Activated T-helper 17 cell treated with anti-CD3 and anti-CD28 coated beads, Interleukin-2, amount 50 U/mL, for 72 hours (primary cell): Measurements from ENCODE around the gene CKS1B. TPM values are rescaled to one million over a fixed set of nuclear protein-coding genes. Genes with fewer than 3 reads are reported as not detected.
"Not testable (repeated sequence)": the region's sequence is repeated elsewhere in the genome, so short reads cannot be mapped to it uniquely, and the experiment has no call there.

Experiments used
- ATAC-seq: fragments of 150-1000 bp; cut with Tn5 transposase; replicated peaks from 2 replicates; pipeline ENCODE4 v1.10.0; 2021; ENCODE audit warnings: mild to moderate bottlenecking, moderate library complexity
- H3K27ac Mint-ChIP-seq: one replicate; pipeline ENCODE4 v1.8.0; 2022; ENCODE audit warnings: mixed read lengths
- H3K27me3 Mint-ChIP-seq: one replicate; pipeline ENCODE4 v1.8.0; 2022; ENCODE audit warnings: mixed read lengths
- H3K36me3 Mint-ChIP-seq: one replicate; pipeline ENCODE4 v1.8.0; 2022; ENCODE audit warnings: low read depth, mild to moderate bottlenecking, mixed read lengths
- H3K4me1 Mint-ChIP-seq: one replicate; pipeline ENCODE4 v1.8.0; 2022; ENCODE audit warnings: mixed read lengths
- H3K4me3 Mint-ChIP-seq: one replicate; pipeline ENCODE4 v1.8.0; 2022; ENCODE audit warnings: mild to moderate bottlenecking, mixed read lengths
- H3K9me3 Mint-ChIP-seq: one replicate; pipeline ENCODE4 v1.8.0; 2022; ENCODE audit warnings: mixed read lengths
- total RNA-seq, 2 donors: library from RNA; stranded (reverse); gene quantifications; one replicate each; pipeline ENCODE4 v1.2.3, GENCODE V29; 2022

Gene CKS1B
- total RNA-seq, 2 donors from 2014 or later, result 162 to 188 TPM

GRCh38 chr1:154982897-154983648 is 8.6 kb downstream of the CKS1B start, which contains the start of gene FLAD1:
Gene FLAD1 (plus strand): TSS chr1:154983344. CDS start chr1:154983695, 351 bp downstream.
- no peaks in the 10 kb centered on the region for H3K9me3 Mint-ChIP-seq
- H3K27me3 Mint-ChIP-seq, result no peaks in the 10 kb centered on the region
- no peak within 1 kb of the TSS for H3K27ac Mint-ChIP-seq
- peaks cover 61% of the 10 kb centered on the region for H3K36me3 Mint-ChIP-seq
- peaks cover 9% of the 10 kb centered on the region for H3K4me1 Mint-ChIP-seq
- no peak within 1 kb of the TSS for H3K4me3 Mint-ChIP-seq
- ATAC-seq, result peak; percentile 99

DNA sequence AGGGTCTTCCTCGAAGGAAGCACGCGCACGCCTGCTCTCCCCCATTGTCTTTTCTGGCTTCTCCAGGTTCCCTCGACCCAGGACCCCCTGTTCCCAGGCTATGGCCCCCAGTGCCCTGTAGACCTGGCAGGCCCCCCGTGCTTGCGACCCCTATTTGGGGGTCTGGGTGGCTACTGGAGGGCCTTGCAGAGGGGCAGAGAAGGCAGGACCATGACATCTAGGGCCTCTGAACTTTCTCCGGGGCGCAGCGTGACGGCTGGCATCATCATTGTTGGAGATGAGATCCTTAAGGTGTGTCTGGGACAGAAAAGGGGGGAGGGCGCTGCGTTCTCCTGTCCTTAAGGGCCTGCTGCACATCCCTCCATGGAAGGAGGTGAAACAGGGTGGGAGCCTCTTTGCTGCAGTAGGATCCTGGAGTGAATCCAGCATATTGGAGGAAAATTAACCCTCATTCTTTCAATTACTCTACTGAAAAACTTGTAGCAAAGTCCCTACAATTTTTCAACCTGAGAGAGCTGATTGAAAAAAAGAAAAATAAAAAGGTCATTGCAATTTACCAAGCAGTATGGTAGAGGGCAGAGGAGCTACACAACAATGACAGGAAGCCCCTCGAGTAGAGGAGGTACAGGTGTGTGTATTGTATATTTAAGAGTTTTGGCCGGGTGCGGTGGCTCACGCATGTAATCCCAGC is 9.4 kb downstream of the CKS1B start:
- peaks cover 61% of the 10 kb centered on the region for H3K36me3 Mint-ChIP-seq
- no peaks in the 10 kb centered on the region for H3K9me3 Mint-ChIP-seq
- no peak overlapping the region for H3K27ac Mint-ChIP-seq
- H3K4me3 Mint-ChIP-seq, result no peak overlapping the region
- ATAC-seq, result no peak
- peaks cover 13% of the 10 kb centered on the region for H3K4me1 Mint-ChIP-seq
- H3K27me3 Mint-ChIP-seq, result no peaks in the 10 kb centered on the region

DNA sequence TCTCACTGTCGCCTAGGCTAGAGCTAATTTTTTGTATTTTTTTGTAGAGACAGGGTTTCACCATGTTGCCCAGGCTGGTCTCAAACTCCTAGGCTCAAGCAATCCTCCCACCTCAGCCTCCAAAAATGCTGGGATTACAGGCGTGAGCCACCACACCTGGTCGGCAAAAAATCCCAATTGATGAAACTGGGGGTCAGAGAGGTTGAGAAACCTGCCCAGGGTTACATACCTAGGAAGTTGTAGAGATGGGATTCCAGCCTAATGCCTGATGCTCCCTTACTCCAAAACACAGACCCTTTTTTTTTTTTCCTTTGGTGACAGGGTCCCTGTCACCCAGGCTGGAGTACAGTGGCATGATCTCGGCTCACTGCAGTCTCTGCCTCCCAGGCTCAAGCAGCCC is 12.3 kb downstream of the CKS1B start:
- not testable (repeated sequence) for H3K9me3 Mint-ChIP-seq, ATAC-seq

GRCh38 chr1:154987326-154987725 is 12.8 kb downstream of the CKS1B start:
- Mint-ChIP-seq H3K27me3 (no peaks in the 10 kb centered on the region), H3K27ac (no peak overlapping the region), H3K9me3 (no peaks in the 10 kb centered on the region)

More for the DNA sequence above, 12.3 kb downstream of the CKS1B start:
- H3K27me3 Mint-ChIP-seq, H3K4me3 Mint-ChIP-seq, H3K27ac Mint-ChIP-seq, H3K4me1 Mint-ChIP-seq: not testable (repeated sequence)
- peaks cover 69% of the 10 kb centered on the region for H3K36me3 Mint-ChIP-seq

DNA sequence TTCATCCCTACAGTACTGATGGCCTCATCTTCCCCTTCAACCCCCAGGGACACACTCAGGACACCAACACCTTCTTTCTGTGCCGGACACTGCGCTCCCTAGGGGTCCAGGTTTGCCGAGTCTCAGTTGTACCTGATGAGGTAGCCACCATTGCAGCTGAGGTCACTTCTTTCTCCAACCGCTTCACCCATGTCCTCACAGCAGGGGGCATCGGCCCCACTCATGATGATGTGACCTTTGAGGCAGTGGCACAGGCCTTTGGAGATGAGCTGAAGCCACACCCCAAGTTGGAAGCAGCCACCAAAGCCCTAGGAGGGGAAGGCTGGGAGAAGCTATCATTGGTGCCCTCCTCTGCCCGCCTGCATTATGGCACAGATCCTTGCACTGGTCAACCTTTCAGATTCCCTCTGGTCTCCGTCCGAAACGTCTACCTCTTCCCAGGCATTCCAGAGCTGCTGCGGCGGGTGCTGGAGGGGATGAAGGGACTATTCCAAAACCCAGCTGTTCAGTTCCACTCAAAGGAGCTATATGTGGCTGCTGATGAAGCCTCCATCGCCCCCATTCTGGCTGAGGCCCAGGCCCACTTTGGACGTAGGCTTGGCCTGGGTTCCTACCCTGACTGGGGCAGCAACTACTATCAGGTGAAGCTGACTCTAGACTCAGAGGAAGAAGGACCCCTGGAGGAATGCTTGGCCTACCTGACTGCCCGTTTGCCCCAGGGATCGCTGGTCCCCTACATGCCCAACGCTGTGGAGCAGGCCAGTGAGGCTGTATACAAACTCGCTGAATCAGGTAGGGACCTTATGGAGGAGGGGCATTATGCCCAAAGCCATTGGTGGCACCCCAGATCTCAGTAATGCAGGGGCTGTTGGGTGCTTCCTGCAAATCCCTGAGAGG is 13.8 kb downstream of the CKS1B start:
- H3K9me3 Mint-ChIP-seq, result no peaks in the 10 kb centered on the region
- H3K4me1 Mint-ChIP-seq, result peaks cover 4% of the 10 kb centered on the region
- ATAC-seq, result no peak
- H3K36me3 Mint-ChIP-seq, result peaks cover 77% of the 10 kb centered on the region
- no peaks in the 10 kb centered on the region for H3K27me3 Mint-ChIP-seq
- no peak overlapping the region for H3K27ac Mint-ChIP-seq
- no peak overlapping the region for H3K4me3 Mint-ChIP-seq

More at GRCh38 chr1:154987326-154987725, 12.8 kb downstream of the CKS1B start:
- no peak for ATAC-seq
- peaks cover 72% of the 10 kb centered on the region for H3K36me3 Mint-ChIP-seq
- H3K4me3 Mint-ChIP-seq, result no peak overlapping the region
- peaks cover 4% of the 10 kb centered on the region for H3K4me1 Mint-ChIP-seq

DNA sequence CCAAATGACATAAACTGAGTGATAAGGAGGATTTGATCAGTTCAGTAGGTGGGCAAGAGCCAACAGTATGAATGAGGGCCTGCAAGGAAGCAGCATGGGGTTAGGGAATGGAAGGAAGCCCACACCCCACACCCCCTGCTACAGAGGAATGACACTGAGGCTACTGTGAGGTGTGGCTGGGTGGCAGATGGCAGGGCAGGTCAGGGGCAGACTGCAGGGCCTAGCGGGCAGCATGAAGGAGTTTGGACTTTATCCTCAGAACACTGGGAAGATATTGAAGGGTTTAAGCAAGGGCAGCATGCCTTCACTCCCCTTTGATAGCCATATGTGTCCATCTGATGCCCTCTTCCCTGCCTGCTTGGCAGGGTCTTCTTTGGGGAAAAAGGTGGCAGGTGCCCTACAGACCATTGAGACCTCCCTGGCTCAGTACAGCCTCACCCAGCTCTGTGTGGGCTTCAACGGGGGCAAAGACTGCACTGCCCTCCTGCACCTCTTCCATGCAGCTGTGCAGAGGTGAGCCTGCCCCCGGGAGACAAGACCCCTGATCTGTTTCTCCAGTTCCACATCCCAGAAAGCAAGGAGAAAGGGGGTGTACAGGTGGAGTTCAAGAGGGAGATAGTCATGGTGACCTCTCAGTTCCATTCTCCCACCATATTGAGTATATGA is 14.8 kb downstream of the CKS1B start:
- Mint-ChIP-seq H3K4me1 (peaks cover 9% of the 10 kb centered on the region), H3K27ac (no peak overlapping the region), H3K36me3 (peaks cover 72% of the 10 kb centered on the region), H3K4me3 (no peak overlapping the region), H3K27me3 (no peaks in the 10 kb centered on the region), H3K9me3 (no peaks in the 10 kb centered on the region)
- no peak for ATAC-seq

DNA sequence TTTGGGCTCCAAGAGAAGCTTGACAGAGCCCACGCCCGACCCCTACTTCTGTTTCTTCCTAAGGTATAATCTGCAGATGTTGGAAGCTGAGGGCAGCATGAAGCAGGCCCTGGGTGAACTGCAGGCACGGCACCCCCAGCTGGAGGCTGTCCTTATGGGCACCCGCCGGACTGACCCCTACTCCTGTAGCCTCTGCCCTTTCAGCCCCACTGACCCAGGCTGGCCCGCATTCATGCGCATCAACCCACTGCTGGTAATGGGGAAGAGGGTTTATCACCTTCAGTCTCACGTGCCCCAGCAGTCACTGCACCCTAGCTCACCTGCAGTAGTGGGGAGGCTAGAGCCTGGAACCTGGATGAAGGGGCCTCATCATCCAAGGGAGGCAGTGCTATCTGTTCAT is 15.8 kb downstream of the CKS1B start:
- Mint-ChIP-seq H3K36me3 (peaks cover 66% of the 10 kb centered on the region), H3K27ac (no peak overlapping the region), H3K27me3 (no peaks in the 10 kb centered on the region), H3K9me3 (no peaks in the 10 kb centered on the region), H3K4me1 (peaks cover 14% of the 10 kb centered on the region), H3K4me3 (no peak overlapping the region)
- no peak for ATAC-seq

GRCh38 chr1:154992721-154993571 is 18.5 kb downstream of the CKS1B start:
- Mint-ChIP-seq H3K4me3 (no peak overlapping the region), H3K4me1 (peaks cover 31% of the 10 kb centered on the region), H3K9me3 (no peaks in the 10 kb centered on the region), H3K36me3 (peaks cover 45% of the 10 kb centered on the region), H3K27ac (no peak overlapping the region), H3K27me3 (no peaks in the 10 kb centered on the region)
- no peak for ATAC-seq

DNA sequence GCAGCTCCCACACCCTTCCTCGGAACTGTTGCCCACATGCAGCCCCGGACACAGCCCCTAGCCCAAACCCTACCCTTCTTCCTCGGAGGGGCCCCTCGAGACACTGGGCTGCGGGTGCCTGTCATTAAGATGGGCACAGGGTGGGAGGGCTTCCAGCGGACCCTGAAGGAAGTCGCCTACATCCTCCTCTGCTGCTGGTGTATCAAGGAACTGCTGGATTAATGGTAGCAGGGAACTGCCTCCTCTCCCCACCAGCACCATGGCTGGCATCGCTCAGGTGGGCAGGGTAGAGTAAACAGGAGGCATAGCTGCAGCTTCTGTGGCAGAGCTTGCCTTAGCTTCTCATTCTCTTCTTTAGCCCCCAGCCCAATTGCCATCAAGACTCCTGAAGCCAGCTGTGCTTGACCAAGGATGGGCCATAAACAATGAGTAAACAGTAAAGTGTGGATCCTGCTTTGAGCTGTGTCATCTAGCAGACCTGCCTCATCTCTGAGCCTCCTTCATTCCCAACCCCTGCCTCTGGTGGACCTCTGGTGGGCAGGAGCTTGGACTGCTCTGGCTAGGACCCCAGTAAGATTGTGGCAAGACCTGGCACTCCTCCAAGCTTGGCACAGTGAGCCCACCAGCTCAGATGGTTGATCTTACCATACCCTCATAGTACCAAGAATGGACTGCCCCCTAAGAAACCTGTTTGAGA is 19.2 kb downstream of the CKS1B start, which contains the start of gene LENEP:
LENEP (plus strand) TSS at position 15 of the 697 bp plus-strand sequence; CDS start at position 37, 22 bp downstream.
- H3K9me3 Mint-ChIP-seq, result no peaks in the 10 kb centered on the region
- no peaks in the 10 kb centered on the region for H3K27me3 Mint-ChIP-seq
- no peak for ATAC-seq
- peak within 1 kb of the TSS; percentile 71 for H3K27ac Mint-ChIP-seq
- H3K4me3 Mint-ChIP-seq, result no peak within 1 kb of the TSS
- peaks cover 37% of the 10 kb centered on the region for H3K36me3 Mint-ChIP-seq
- peaks cover 31% of the 10 kb centered on the region for H3K4me1 Mint-ChIP-seq

DNA sequence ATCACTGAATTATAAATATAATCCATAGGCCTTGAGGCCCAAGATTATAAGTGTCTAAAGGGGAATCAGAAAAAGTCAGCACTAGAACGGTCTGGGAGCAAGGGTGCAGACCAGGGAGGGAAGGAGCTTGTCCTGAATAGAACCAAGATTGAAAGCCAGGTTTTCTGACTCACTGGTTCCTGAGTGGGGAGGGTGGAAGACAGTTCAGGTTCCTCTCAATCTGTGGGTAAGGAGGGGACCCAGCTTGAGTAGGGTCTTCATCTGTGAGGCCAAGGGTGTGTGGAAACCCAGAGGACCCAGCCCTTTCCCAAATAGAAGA is 19.7 kb downstream of the CKS1B start:
- Mint-ChIP-seq H3K4me3 (no peak overlapping the region), H3K27ac (peak overlapping the region; percentile 71), H3K36me3 (peaks cover 32% of the 10 kb centered on the region), H3K27me3 (no peaks in the 10 kb centered on the region), H3K4me1 (peaks cover 31% of the 10 kb centered on the region), H3K9me3 (no peaks in the 10 kb centered on the region)
- no peak for ATAC-seq

DNA sequence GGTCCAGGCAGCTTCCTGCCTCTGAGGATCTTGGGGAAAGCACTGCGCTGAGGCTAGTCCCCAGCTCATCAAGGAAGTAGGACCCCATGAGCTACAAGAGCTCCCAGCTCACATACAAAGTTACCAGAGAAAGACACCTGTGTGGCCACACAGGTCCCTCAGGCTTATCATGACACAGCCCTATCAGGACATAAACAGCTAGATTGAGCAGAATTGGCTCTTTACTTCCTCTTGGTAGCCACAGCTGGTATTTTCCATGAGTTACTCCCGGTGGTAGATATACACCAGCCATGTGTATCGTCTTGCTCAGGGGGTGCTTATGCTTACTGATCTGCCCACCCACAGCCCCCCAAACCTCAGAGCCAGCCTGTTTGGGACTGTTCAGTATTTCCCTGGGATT is 20.1 kb downstream of the CKS1B start:
- Mint-ChIP-seq H3K4me1 (peaks cover 31% of the 10 kb centered on the region), H3K4me3 (no peak overlapping the region), H3K27me3 (no peaks in the 10 kb centered on the region), H3K9me3 (no peaks in the 10 kb centered on the region), H3K27ac (peak overlapping the region; percentile 71), H3K36me3 (peaks cover 29% of the 10 kb centered on the region)
- no peak for ATAC-seq

GRCh38 chr1:154995301-154995983 is 21.0 kb downstream of the CKS1B start:
- H3K27ac Mint-ChIP-seq, result peak overlapping the region; percentile 71
- H3K27me3 Mint-ChIP-seq, ATAC-seq, H3K9me3 Mint-ChIP-seq, H3K4me3 Mint-ChIP-seq: not testable (repeated sequence)
- peaks cover 20% of the 10 kb centered on the region for H3K36me3 Mint-ChIP-seq
- H3K4me1 Mint-ChIP-seq, result peaks cover 38% of the 10 kb centered on the region
